GM23338 (cell line): Measurements from ENCODE around the gene TLCD3B. TPM values are rescaled to one million over a fixed set of nuclear protein-coding genes. Genes with fewer than 3 reads are reported as not detected.

Source experiments
- ATAC-seq: fragments of 200-7000 bp; cut with Tn5 transposase; 3 replicates; pipeline ENCODE4 v1.9.1; 2020
- DNase-seq: peaks from one replicate; pipeline ENCODE4 v3.0.0-alpha.2; 2015; ENCODE audit warnings: low spot score
- H2AFZ ChIP-seq: fragments of 200-600 bp; sonication (generic); 2 replicates; pipeline ENCODE4 v1.8.0; 2016; ENCODE audit warnings: antibody characterized with exemption, mild to moderate bottlenecking, moderate library complexity
- H3F3A ChIP-seq: fragments of 200-600 bp; sonication (generic); replicated peaks from 2 replicates; pipeline ENCODE4 v1.8.0; 2017; ENCODE audit warnings: antibody characterized with exemption, mixed run types, low read depth
- H3K27ac ChIP-seq: fragments of 200-600 bp; sonication (generic); 2 replicates; pipeline ENCODE4 v1.6.1; 2016; ENCODE audit warnings: low read depth
- H3K27me3 ChIP-seq: fragments of 200-600 bp; sonication (generic); 2 replicates; pipeline ENCODE4 v1.8.0; 2016; ENCODE audit warnings: mild to moderate bottlenecking, mixed run types, moderate library complexity; ENCODE audit not compliant: insufficient read depth
- H3K36me3 ChIP-seq: fragments of 200-600 bp; sonication (generic); 2 replicates; pipeline ENCODE4 v1.8.0; 2016; ENCODE audit warnings: mild to moderate bottlenecking; ENCODE audit not compliant: insufficient read depth
- H3K4me1 ChIP-seq: fragments of 200-600 bp; sonication (generic); 2 replicates; pipeline ENCODE4 v1.8.0; 2016; ENCODE audit warnings: mild to moderate bottlenecking, moderate library complexity; ENCODE audit not compliant: insufficient read depth
- H3K4me2 ChIP-seq: fragments of 200-600 bp; sonication (generic); 2 replicates; pipeline ENCODE4 v1.7.1; 2017; ENCODE audit warnings: mixed run types
- H3K4me3 ChIP-seq: fragments of 200-600 bp; sonication (generic); 2 replicates; pipeline ENCODE4 v1.6.1; 2016; ENCODE audit warnings: mixed run types
- H3K79me2 ChIP-seq: fragments of 200-600 bp; sonication (generic); replicated peaks from 2 replicates; pipeline ENCODE4 v1.8.0; 2017; ENCODE audit warnings: mild to moderate bottlenecking; ENCODE audit not compliant: insufficient read depth
- H3K9me2 ChIP-seq: fragments of 200-600 bp; sonication (generic); 2 replicates; pipeline ENCODE4 v1.8.0; 2017; ENCODE audit not compliant: insufficient read depth
- H4K20me1 ChIP-seq: fragments of 200-600 bp; sonication (generic); replicated peaks from 2 replicates; pipeline ENCODE4 v1.8.0; 2017; ENCODE audit warnings: mild to moderate bottlenecking; ENCODE audit not compliant: insufficient read depth
- H3K27ac Mint-ChIP-seq: 2 replicates; pipeline ENCODE4 v1.8.0; 2020; ENCODE audit warnings: inconsistent platforms, mild to moderate bottlenecking, moderate library complexity, mixed read lengths
- H3K27me3 Mint-ChIP-seq: 3 replicates; pipeline ENCODE4 v1.8.0; 2022; ENCODE audit warnings: low read depth, mild to moderate bottlenecking, moderate library complexity, mixed read lengths, inconsistent platforms; ENCODE audit not compliant: insufficient read depth, poor library complexity
- H3K36me3 Mint-ChIP-seq: 3 replicates; pipeline ENCODE4 v1.8.0; 2021; ENCODE audit warnings: low read depth, mild to moderate bottlenecking, inconsistent platforms, moderate library complexity, mixed read lengths
- H3K4me1 Mint-ChIP-seq: 3 replicates; pipeline ENCODE4 v1.8.0; 2020; ENCODE audit warnings: mild to moderate bottlenecking, inconsistent platforms, mixed read lengths
- H3K4me3 Mint-ChIP-seq: 3 replicates; pipeline ENCODE4 v1.8.0; 2021; ENCODE audit warnings: moderate library complexity, mild to moderate bottlenecking, inconsistent platforms, mixed read lengths
- H3K9me3 Mint-ChIP-seq: 3 replicates; pipeline ENCODE4 v1.8.0; 2020; ENCODE audit warnings: moderate library complexity, mild to moderate bottlenecking, inconsistent platforms, mixed read lengths
- NANOG ChIP-seq: IDR thresholded peaks from 2 replicates; pipeline ENCODE4 v1.6.1; 2016; ENCODE audit warnings: antibody characterized with exemption, borderline replicate concordance
- STAT1 ChIP-seq: IDR thresholded peaks from one replicate; pipeline ENCODE4 v1.6.1; 2016; ENCODE audit warnings: antibody characterized with exemption; ENCODE audit not compliant: unreplicated experiment
- polyA plus RNA-seq: library from polyadenylated mRNA; unstranded; fragments of >200 nt; fragmentation: Nextera tagmentation; extraction: Ambion mirVana; gene quantifications from 2 replicates; pipeline ENCODE4 v1.2.1, GENCODE V29; 2016
- total RNA-seq: library from RNA; depleted of rRNA; stranded (reverse); fragments of >200 nt; shearing (Covaris generic); gene quantifications from 2 replicates; pipeline ENCODE4 v1.2.3, GENCODE V29; 2014
- TF ChIP-seq, protein P1 (sequence below): fragments of 250-450 bp; sonication (Bioruptor Pico); IDR thresholded peaks from 2 replicates; pipeline ENCODE4 v1.5.0; 2020; ENCODE audit warnings: mild to moderate bottlenecking, moderate library complexity

TLCD3B gene
- total and polyA plus RNA-seq, 2 experiments from 2014 or later, result 14.2 to 37.4 TPM

GRCh38 chr16:29996766-29997250 lies 34.3 kb downstream of the TLCD3B start:
- peak overlapping the region; percentile 94 for H3K4me3 ChIP-seq
- H3K4me1 Mint-ChIP-seq, result peaks cover 33% of the 10 kb centered on the region
- no peaks in the 10 kb centered on the region for H3K27me3 ChIP-seq
- H3K79me2 ChIP-seq, result peaks cover 7% of the 10 kb centered on the region; the same call in 1 of the 2 replicates
- peaks cover 10% of the 10 kb centered on the region; the same call in 1 of the 2 replicates for H4K20me1 ChIP-seq
- H3F3A ChIP-seq, result peaks cover 20% of the 10 kb centered on the region
- H3K36me3 ChIP-seq, result peaks cover 5% of the 10 kb centered on the region; the same call in 1 of the 2 replicates
- peaks cover 28% of the 10 kb centered on the region for H3K4me1 ChIP-seq
- ATAC-seq (no peak), DNase-seq (no peak)
- H3K4me3 Mint-ChIP-seq, result peak overlapping the region; percentile 98
- peaks cover 36% of the 10 kb centered on the region for H3K36me3 Mint-ChIP-seq
- peak overlapping the region; percentile 96 for H2AFZ ChIP-seq
- peak overlapping the region; percentile 94 for H3K4me2 ChIP-seq
- peaks cover 2% of the 10 kb centered on the region; the same call in 2 of the 3 replicates for H3K9me3 Mint-ChIP-seq
- no peaks in the 10 kb centered on the region for H3K9me2 ChIP-seq
- peaks cover 13% of the 10 kb centered on the region for H3K27me3 Mint-ChIP-seq
- TF ChIP-seq NANOG (no peak), STAT1 (no peak)
- TF ChIP-seq, protein P1, sequence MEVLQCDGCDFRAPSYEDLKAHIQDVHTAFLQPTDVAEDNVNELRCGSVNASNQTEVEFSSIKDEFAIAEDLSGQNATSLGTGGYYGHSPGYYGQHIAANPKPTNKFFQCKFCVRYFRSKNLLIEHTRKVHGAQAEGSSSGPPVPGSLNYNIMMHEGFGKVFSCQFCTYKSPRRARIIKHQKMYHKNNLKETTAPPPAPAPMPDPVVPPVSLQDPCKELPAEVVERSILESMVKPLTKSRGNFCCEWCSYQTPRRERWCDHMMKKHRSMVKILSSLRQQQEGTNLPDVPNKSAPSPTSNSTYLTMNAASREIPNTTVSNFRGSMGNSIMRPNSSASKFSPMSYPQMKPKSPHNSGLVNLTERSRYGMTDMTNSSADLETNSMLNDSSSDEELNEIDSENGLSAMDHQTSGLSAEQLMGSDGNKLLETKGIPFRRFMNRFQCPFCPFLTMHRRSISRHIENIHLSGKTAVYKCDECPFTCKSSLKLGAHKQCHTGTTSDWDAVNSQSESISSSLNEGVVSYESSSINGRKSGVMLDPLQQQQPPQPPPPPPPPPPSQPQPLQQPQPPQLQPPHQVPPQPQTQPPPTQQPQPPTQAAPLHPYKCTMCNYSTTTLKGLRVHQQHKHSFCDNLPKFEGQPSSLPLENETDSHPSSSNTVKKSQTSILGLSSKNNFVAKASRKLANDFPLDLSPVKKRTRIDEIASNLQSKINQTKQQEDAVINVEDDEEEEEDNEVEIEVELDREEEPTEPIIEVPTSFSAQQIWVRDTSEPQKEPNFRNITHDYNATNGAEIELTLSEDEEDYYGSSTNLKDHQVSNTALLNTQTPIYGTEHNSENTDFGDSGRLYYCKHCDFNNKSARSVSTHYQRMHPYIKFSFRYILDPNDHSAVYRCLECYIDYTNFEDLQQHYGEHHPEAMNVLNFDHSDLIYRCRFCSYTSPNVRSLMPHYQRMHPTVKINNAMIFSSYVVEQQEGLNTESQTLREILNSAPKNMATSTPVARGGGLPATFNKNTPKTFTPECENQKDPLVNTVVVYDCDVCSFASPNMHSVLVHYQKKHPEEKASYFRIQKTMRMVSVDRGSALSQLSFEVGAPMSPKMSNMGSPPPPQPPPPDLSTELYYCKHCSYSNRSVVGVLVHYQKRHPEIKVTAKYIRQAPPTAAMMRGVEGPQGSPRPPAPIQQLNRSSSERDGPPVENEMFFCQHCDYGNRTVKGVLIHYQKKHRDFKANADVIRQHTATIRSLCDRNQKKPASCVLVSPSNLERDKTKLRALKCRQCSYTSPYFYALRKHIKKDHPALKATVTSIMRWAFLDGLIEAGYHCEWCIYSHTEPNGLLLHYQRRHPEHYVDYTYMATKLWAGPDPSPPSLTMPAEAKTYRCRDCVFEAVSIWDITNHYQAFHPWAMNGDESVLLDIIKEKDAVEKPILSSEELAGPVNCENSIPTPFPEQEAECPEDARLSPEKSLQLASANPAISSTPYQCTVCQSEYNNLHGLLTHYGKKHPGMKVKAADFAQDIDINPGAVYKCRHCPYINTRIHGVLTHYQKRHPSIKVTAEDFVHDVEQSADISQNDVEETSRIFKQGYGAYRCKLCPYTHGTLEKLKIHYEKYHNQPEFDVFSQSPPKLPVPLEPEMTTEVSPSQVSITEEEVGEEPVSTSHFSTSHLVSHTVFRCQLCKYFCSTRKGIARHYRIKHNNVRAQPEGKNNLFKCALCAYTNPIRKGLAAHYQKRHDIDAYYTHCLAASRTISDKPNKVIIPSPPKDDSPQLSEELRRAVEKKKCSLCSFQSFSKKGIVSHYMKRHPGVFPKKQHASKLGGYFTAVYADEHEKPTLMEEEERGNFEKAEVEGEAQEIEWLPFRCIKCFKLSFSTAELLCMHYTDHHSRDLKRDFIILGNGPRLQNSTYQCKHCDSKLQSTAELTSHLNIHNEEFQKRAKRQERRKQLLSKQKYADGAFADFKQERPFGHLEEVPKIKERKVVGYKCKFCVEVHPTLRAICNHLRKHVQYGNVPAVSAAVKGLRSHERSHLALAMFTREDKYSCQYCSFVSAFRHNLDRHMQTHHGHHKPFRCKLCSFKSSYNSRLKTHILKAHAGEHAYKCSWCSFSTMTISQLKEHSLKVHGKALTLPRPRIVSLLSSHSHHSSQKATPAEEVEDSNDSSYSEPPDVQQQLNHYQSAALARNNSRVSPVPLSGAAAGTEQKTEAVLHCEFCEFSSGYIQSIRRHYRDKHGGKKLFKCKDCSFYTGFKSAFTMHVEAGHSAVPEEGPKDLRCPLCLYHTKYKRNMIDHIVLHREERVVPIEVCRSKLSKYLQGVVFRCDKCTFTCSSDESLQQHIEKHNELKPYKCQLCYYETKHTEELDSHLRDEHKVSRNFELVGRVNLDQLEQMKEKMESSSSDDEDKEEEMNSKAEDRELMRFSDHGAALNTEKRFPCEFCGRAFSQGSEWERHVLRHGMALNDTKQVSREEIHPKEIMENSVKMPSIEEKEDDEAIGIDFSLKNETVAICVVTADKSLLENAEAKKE (CRISPR knock-in tag), result no peak
- peak overlapping the region; percentile 45; the same call in 1 of the 2 replicates for H3K27ac ChIP-seq
- peak overlapping the region; percentile 98; the same call in 1 of the 2 replicates for H3K27ac Mint-ChIP-seq
